GM19463 (cell line): ENCODE measurements around the gene IGF2BP2.
"Not testable (repeated sequence)": the region's sequence is repeated elsewhere in the genome, so short reads cannot be mapped to it uniquely, and the experiment has no call there.

Experiments used
- ATAC-seq: cut with Tn5 transposase; IDR thresholded peaks from one replicate; pipeline ENCODE4 v1.9.1; 2021; ENCODE audit warnings: mild to moderate bottlenecking, moderate library complexity; ENCODE audit not compliant: unreplicated experiment

Gene IGF2BP2

GRCh38 chr3:185838417-185838989 lies 13.7 kb upstream of the IGF2BP2 start:
- not testable (repeated sequence) for ATAC-seq

- no peak for ATAC-seq
These were observed 12.6 kb upstream of the IGF2BP2 start for GRCh38 chr3:185837414-185837813.

- no peak for ATAC-seq
These were observed 7.1 kb upstream of the IGF2BP2 start for GRCh38 chr3:185831990-185832389.

- ATAC-seq = no peak
These were observed 6.4 kb upstream of the IGF2BP2 start for GRCh38 chr3:185831195-185831594.

- no peak for ATAC-seq
These were observed 5.4 kb upstream of the IGF2BP2 start for GRCh38 chr3:185830018-185830797.

- no peak for ATAC-seq
These were observed 3.9 kb upstream of the IGF2BP2 start for GRCh38 chr3:185828755-185829154.

- no peak for ATAC-seq
These were observed 2.9 kb upstream of the IGF2BP2 start for GRCh38 chr3:185827595-185828344.

GRCh38 chr3:185825639-185826481 lies 1.0 kb upstream of the IGF2BP2 start:
- ATAC-seq = no peak

GRCh38 chr3:185824051-185825005 lies 514 bp downstream of the IGF2BP2 start:
- no peak for ATAC-seq

GRCh38 chr3:185823078-185824044 lies 1.5 kb downstream of the IGF2BP2 start:
- ATAC-seq = no peak

GRCh38 chr3:185822221-185823000 lies 2.4 kb downstream of the IGF2BP2 start:
- ATAC-seq = no peak

GRCh38 chr3:185820973-185821758 lies 3.7 kb downstream of the IGF2BP2 start:
- ATAC-seq = no peak

GRCh38 chr3:185818267-185818875 lies 6.5 kb downstream of the IGF2BP2 start:
- no peak for ATAC-seq

GRCh38 chr3:185815391-185816282 lies 9.2 kb downstream of the IGF2BP2 start:
- ATAC-seq = no peak

GRCh38 chr3:185813691-185814215 lies 11.1 kb downstream of the IGF2BP2 start:
- no peak for ATAC-seq
